Hematopoietic multipotent progenitor cell (in vitro differentiated cells): Measurements from ENCODE around the gene DPM2. TPM values are rescaled to one million over a fixed set of nuclear protein-coding genes. Genes with fewer than 3 reads are reported as not detected.
A peak's percentile ranks its signal among the peaks of the same experiment; 100 is the strongest.

Experiments used
- DNase-seq, 3 donors: peaks; one replicate each; pipeline ENCODE4 v3.0.0-alpha.2; 2011 to 2015; ENCODE audit warnings: low read depth in 2 of 3, low spot score in 2 of 3
- total RNA-seq: library from RNA; depleted of rRNA; stranded (reverse); fragments of >200 nt; gene quantifications from one replicate; pipeline ENCODE4 v1.2.3, GENCODE V29; 2012

Gene DPM2
- total RNA-seq, 1 donor = 17.2 TPM

- DNase-seq = peak in 2 of 3 donors; percentile 60 to 68
These were observed 16.0 kb downstream of the DPM2 start for GRCh38 chr9:127921557-127922120.

GRCh38 chr9:127920794-127921193 is 16.9 kb downstream of the DPM2 start:
- DNase-seq = no peak

GRCh38 chr9:127919253-127919815 is 18.3 kb downstream of the DPM2 start:
- DNase-seq = no peak

GRCh38 chr9:127918183-127919107 is 19.2 kb downstream of the DPM2 start:
- peak in 1 of 3 donors; percentile 39 for DNase-seq

GRCh38 chr9:127917603-127918002 is 20.1 kb downstream of the DPM2 start:
- DNase-seq = no peak

GRCh38 chr9:127916720-127917581 is 20.7 kb downstream of the DPM2 start, which contains the start of gene ST6GALNAC4:
Gene ST6GALNAC4 (minus strand): TSS chr9:127917041. CDS start chr9:127916419, 622 bp downstream.
- peak; percentile 88 to 91 (median 90) for DNase-seq

GRCh38 chr9:127915801-127916719 is 21.6 kb downstream of the DPM2 start:
- DNase-seq = peak in 2 of 3 donors; percentile 83 to 95

- DNase-seq = no peak
These were observed 22.3 kb downstream of the DPM2 start for GRCh38 chr9:127915325-127915752.

GRCh38 chr9:127913682-127914081 is 24.0 kb downstream of the DPM2 start:
- no peak for DNase-seq

- no peak for DNase-seq
These were observed 24.8 kb downstream of the DPM2 start for GRCh38 chr9:127912882-127913281.

GRCh38 chr9:127912296-127912695 is 25.4 kb downstream of the DPM2 start:
- DNase-seq = no peak

GRCh38 chr9:127910613-127911205 is 26.9 kb downstream of the DPM2 start:
- peak in 1 of 3 donors; percentile 34 for DNase-seq

- no peak for DNase-seq
These were observed 27.8 kb downstream of the DPM2 start for GRCh38 chr9:127909839-127910273.

GRCh38 chr9:127908660-127908926 is 29.1 kb downstream of the DPM2 start:
- no peak for DNase-seq

- no peak for DNase-seq
These were observed 29.6 kb downstream of the DPM2 start for GRCh38 chr9:127907867-127908659.

- no peak for DNase-seq
These were observed 31.9 kb downstream of the DPM2 start for GRCh38 chr9:127905788-127906191.

- DNase-seq = peak in 1 of 3 donors; percentile 33
These were observed 32.5 kb downstream of the DPM2 start for GRCh38 chr9:127905004-127905728.

GRCh38 chr9:127904561-127905003 is 33.1 kb downstream of the DPM2 start:
- peak in 2 of 3 donors; percentile 44 to 66 for DNase-seq
